K562 (cell line): ENCODE data around the gene IDUA. TPM values are rescaled to one million over a fixed set of nuclear protein-coding genes. Genes with fewer than 3 reads are reported as not detected.
A peak's percentile ranks its signal among the peaks of the same experiment; 100 is the strongest.

Source experiments
- CREM ChIP-seq: IDR thresholded peaks from 2 replicates; pipeline ENCODE4 v1.6.1; 2014; ENCODE audit warnings: antibody characterized with exemption, low read depth
- CTBP1 ChIP-seq: fragments of 450-650 bp; IDR thresholded peaks from 2 replicates; pipeline ENCODE4 v1.6.1; 2016; ENCODE audit warnings: borderline replicate concordance
- CXXC5 ChIP-seq: fragments of 250-450 bp; sonication (Bioruptor Pico); IDR thresholded peaks from 2 replicates; pipeline ENCODE4 v1.8.0; 2022; ENCODE audit warnings: inconsistent platforms, mild to moderate bottlenecking, moderate library complexity
- HIVEP1 ChIP-seq: fragments of 250-450 bp; sonication (Bioruptor Pico); IDR thresholded peaks from 2 replicates; pipeline ENCODE4 v1.4.0; 2020; ENCODE audit warnings: mild to moderate bottlenecking
- HOMEZ ChIP-seq: fragments of 250-450 bp; sonication (Bioruptor Pico); IDR thresholded peaks from 2 replicates; pipeline ENCODE4 v1.4.0; 2020; ENCODE audit warnings: mild to moderate bottlenecking, moderate library complexity
- KLF10 ChIP-seq: fragments of 250-450 bp; sonication (Bioruptor Pico); IDR thresholded peaks from 2 replicates; pipeline ENCODE4 v1.6.1; 2021; ENCODE audit warnings: matching md5 sums
- NRF1 ChIP-seq, 2 experiments: fragments of 450-650 bp; IDR thresholded peaks in 1 of 2; conservative IDR thresholded peaks in 1 of 2; 2 replicates each; pipeline ENCODE4 v1.6.1; 2014; ENCODE audit warnings: mild to moderate bottlenecking in 2 of 2
- POLR2G ChIP-seq: fragments of 200-400 bp; formaldehyde crosslinking; IDR thresholded peaks from 2 replicates; pipeline ENCODE4 v1.6.1; 2017; ENCODE audit warnings: low read depth, mild to moderate bottlenecking, antibody characterized with exemption, low read length, moderate library complexity
- RBM34 ChIP-seq: fragments of 200-400 bp; formaldehyde crosslinking; IDR thresholded peaks from 2 replicates; pipeline ENCODE4 v1.6.1; 2018; ENCODE audit warnings: low read length, borderline replicate concordance; ENCODE audit not compliant: insufficient read depth
- SP2 ChIP-seq: IDR thresholded peaks from 2 replicates; pipeline ENCODE4 v1.6.1; 2011; ENCODE audit warnings: mild to moderate bottlenecking, low read depth, low read length, moderate library complexity; ENCODE audit not compliant: poor library complexity, severe bottlenecking; ENCODE audit errors: extremely low read depth
- TBP ChIP-seq: optimal IDR thresholded peaks from 2 replicates; pipeline ENCODE3; 2011; ENCODE audit warnings: low read depth, low read length, improper control_type of control experiment
- ZBTB7A ChIP-seq: IDR thresholded peaks from 2 replicates; pipeline ENCODE4 v1.6.1; 2011; ENCODE audit warnings: low read depth, mild to moderate bottlenecking, low read length, moderate library complexity, borderline replicate concordance; ENCODE audit not compliant: control insufficient read depth
- ZNF668 ChIP-seq: fragments of 250-450 bp; sonication (Bioruptor Pico); IDR thresholded peaks from 2 replicates; pipeline ENCODE4 v1.8.0; 2022; ENCODE audit warnings: mild to moderate bottlenecking, inconsistent platforms
- ZNF764 ChIP-seq: fragments of 250-450 bp; sonication (Bioruptor Pico); IDR thresholded peaks from 2 replicates; pipeline ENCODE4 v1.4.0; 2020; ENCODE audit warnings: low read depth, mild to moderate bottlenecking, moderate library complexity
- polyA plus RNA-seq, 8 experiments: library from polyadenylated mRNA; depleted of rRNA in 4 of 8; stranded (reverse) in 5 of 8; unstranded in 3 of 8; fragments of >200 nt; fragmentation: Nextera tagmentation in 2 of 8; fragmentation: Illumina TruSeq in 1 of 8; extraction: Ambion mirVana in 2 of 8; extraction: Trizol in 1 of 8; gene quantifications; 2 replicates each; pipeline versions ENCODE4 v1.2.1 to v1.2.3, GENCODE V29; 2011 to 2014; ENCODE audit warnings: inconsistent platforms in 1 of 8, missing spikeins in 1 of 8
- total RNA-seq, 7 experiments: library from RNA; depleted of rRNA in 6 of 7; stranded (reverse); fragments of >200 nt in 6 of 7; fragmentation: Illumina TruSeq in 2 of 7; extraction: Trizol in 2 of 7; gene quantifications; 2 replicates each; pipeline versions ENCODE4 v1.2.1 to v1.2.3, GENCODE V29; 2011 to 2021; ENCODE audit warnings: low replicate concordance in 1 of 7
- TF ChIP-seq, protein P1 (sequence below): fragments of 250-450 bp; sonication (Bioruptor Pico); IDR thresholded peaks from 2 replicates; pipeline ENCODE4 v1.8.0; 2021; ENCODE audit warnings: moderate library complexity, mild to moderate bottlenecking, inconsistent platforms
- TF ChIP-seq, protein P2 (sequence below): fragments of 200-800 bp; sonication (Bioruptor generic); IDR thresholded peaks from 2 replicates; pipeline ENCODE4 v1.6.1; 2017; ENCODE audit warnings: missing genetic modification characterization, missing compliant biosample characterization
- TF ChIP-seq, protein P3 (sequence below): fragments of 450-650 bp; formaldehyde crosslinking; IDR thresholded peaks from 2 replicates; pipeline ENCODE4 v1.4.0; 2020; ENCODE audit warnings: mild to moderate bottlenecking, moderate library complexity
- TF ChIP-seq, protein P4 (sequence below): fragments of 200-800 bp; sonication (Bioruptor generic); IDR thresholded peaks from 2 replicates; pipeline ENCODE4 v1.6.1; 2016; ENCODE audit warnings: missing genetic modification characterization, missing compliant biosample characterization

The IDUA gene
- total and polyA plus RNA-seq, 9 of the 15 experiments (the other 6 are each of a cell fraction or from before 2014, with no cell fraction given): 0.04 to 16.1 (median 1.2) TPM

DNA sequence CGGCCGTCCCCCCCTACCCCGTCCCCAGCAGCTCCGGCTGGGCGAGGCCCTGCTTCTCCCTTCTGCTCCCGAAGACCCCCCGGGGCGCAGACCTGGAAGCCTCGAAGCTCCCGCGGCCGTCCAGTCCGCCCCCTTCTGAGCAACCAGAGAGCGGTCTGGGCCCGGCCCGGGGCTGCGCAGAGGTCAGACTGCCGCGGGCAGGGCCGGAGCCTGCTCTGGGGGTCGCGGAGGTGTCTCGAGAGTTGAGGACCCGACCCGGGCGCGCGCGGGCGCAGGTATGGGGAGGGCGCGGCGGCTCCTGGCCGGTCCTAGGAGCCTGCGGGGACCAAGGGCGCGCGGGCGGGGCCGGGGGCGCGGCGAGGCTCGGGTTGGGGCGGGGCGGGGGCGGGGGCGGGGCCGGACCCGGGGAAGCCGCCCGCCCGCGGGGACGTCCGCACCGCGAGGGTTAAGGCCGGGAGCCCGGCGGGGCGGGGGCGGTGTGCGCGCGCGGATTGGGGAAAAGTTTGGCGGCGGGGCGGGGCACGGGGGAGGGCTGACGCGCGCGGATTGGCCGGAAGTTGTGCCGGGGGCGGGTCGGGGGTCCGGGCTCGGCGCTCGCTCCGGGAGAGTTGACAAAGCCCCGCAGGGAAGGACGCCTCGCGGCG, 24.3 kb downstream of the IDUA start, which contains the start of gene FGFRL1 (continued):
- TF ChIP-seq, protein P1, sequence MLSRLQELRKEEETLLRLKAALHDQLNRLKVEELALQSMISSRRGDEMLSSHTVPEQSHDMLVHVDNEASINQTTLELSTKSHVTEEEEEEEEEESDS: no peak
- TF ChIP-seq CTBP1 (peak; percentile 59; the same call in 1 of the 2 replicates), KLF10 (CRISPR knock-in tag) (no peak), RBM34 (no peak), CREM (peak; percentile 23; the same call in 1 of the 2 replicates), NRF1 (conservative IDR thresholded peaks at IDR 0.05 in 1 of 2, IDR thresholded peaks at IDR 0.05 in 1 of 2) (peak; percentile 67 to 70), HIVEP1 (CRISPR knock-in tag) (no peak), CXXC5 (CRISPR knock-in tag) (0 out of 2 replicates have a peak, but pooled peaks have one; percentile 34), ZNF764 (CRISPR knock-in tag) (no peak), ZNF668 (CRISPR knock-in tag) (no peak), POLR2G (peak; percentile 44; the same call in 1 of the 2 replicates), SP2 (no peak), ZBTB7A (peak; percentile 71), TBP (peak; percentile 29), HOMEZ (CRISPR knock-in tag) (no peak)
- TF ChIP-seq, protein P2, sequence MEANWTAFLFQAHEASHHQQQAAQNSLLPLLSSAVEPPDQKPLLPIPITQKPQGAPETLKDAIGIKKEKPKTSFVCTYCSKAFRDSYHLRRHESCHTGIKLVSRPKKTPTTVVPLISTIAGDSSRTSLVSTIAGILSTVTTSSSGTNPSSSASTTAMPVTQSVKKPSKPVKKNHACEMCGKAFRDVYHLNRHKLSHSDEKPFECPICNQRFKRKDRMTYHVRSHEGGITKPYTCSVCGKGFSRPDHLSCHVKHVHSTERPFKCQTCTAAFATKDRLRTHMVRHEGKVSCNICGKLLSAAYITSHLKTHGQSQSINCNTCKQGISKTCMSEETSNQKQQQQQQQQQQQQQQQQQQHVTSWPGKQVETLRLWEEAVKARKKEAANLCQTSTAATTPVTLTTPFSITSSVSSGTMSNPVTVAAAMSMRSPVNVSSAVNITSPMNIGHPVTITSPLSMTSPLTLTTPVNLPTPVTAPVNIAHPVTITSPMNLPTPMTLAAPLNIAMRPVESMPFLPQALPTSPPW (CRISPR knock-in tag): peak; percentile 71; the same call in 1 of the 2 replicates
- TF ChIP-seq, protein P3, sequence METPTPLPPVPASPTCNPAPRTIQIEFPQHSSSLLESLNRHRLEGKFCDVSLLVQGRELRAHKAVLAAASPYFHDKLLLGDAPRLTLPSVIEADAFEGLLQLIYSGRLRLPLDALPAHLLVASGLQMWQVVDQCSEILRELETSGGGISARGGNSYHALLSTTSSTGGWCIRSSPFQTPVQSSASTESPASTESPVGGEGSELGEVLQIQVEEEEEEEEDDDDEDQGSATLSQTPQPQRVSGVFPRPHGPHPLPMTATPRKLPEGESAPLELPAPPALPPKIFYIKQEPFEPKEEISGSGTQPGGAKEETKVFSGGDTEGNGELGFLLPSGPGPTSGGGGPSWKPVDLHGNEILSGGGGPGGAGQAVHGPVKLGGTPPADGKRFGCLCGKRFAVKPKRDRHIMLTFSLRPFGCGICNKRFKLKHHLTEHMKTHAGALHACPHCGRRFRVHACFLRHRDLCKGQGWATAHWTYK (CRISPR knock-in tag): 0 out of 2 replicates have a peak, but pooled peaks have one; percentile 51
- TF ChIP-seq, protein P4, sequence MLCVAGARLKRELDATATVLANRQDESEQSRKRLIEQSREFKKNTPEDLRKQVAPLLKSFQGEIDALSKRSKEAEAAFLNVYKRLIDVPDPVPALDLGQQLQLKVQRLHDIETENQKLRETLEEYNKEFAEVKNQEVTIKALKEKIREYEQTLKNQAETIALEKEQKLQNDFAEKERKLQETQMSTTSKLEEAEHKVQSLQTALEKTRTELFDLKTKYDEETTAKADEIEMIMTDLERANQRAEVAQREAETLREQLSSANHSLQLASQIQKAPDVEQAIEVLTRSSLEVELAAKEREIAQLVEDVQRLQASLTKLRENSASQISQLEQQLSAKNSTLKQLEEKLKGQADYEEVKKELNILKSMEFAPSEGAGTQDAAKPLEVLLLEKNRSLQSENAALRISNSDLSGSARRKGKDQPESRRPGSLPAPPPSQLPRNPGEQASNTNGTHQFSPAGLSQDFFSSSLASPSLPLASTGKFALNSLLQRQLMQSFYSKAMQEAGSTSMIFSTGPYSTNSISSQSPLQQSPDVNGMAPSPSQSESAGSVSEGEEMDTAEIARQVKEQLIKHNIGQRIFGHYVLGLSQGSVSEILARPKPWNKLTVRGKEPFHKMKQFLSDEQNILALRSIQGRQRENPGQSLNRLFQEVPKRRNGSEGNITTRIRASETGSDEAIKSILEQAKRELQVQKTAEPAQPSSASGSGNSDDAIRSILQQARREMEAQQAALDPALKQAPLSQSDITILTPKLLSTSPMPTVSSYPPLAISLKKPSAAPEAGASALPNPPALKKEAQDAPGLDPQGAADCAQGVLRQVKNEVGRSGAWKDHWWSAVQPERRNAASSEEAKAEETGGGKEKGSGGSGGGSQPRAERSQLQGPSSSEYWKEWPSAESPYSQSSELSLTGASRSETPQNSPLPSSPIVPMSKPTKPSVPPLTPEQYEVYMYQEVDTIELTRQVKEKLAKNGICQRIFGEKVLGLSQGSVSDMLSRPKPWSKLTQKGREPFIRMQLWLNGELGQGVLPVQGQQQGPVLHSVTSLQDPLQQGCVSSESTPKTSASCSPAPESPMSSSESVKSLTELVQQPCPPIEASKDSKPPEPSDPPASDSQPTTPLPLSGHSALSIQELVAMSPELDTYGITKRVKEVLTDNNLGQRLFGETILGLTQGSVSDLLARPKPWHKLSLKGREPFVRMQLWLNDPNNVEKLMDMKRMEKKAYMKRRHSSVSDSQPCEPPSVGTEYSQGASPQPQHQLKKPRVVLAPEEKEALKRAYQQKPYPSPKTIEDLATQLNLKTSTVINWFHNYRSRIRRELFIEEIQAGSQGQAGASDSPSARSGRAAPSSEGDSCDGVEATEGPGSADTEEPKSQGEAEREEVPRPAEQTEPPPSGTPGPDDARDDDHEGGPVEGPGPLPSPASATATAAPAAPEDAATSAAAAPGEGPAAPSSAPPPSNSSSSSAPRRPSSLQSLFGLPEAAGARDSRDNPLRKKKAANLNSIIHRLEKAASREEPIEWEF (CRISPR knock-in tag): no peak
